ENCODE data around the gene DOCK10. TPM values are rescaled to one million over a fixed set of nuclear protein-coding genes. Genes with fewer than 3 reads are reported as not detected.

Gene DOCK10
- total RNA-seq, 1 donor from 2014 or later, result 30.9 TPM

DNA sequence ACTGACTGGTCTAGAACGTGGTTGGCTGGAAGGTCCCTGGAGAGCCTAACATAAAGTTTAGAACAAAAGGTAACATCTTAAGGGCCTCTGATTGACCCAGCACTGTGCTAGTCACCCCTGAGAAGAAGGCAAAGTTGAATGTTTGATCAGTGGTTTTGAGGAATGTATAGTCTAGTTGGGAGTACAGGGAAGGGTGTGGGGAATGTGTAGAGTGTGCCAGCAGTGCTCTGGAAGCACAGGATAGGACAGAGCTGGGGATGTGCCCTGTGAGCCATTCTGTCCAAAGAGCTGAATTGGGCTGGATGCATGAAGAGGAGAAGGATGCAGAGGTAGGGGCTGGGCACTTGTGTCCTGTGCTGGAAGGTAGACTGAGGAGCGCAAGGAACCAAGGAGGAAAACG lies 41.0 kb upstream of the DOCK10 start:
- DNase-seq (ENCODE audit: low spot score in 2 of 2), result no peak
- H3K4me3 ChIP-seq, result no peak overlapping the region
- H3K9me3 ChIP-seq, result no peaks in the 10 kb centered on the region
- H3K4me1 ChIP-seq, result no peaks in the 10 kb centered on the region
- H3K27ac ChIP-seq, result no peak overlapping the region
- no peak for TF ChIP-seq CTCF (IDR thresholded peaks at IDR 0.05)
- no peaks in the 10 kb centered on the region for H3K36me3 ChIP-seq
- intact Hi-C loops (cut with DNase I), result no loop called here
- H3K27me3 ChIP-seq, result no peaks in the 10 kb centered on the region

DNA sequence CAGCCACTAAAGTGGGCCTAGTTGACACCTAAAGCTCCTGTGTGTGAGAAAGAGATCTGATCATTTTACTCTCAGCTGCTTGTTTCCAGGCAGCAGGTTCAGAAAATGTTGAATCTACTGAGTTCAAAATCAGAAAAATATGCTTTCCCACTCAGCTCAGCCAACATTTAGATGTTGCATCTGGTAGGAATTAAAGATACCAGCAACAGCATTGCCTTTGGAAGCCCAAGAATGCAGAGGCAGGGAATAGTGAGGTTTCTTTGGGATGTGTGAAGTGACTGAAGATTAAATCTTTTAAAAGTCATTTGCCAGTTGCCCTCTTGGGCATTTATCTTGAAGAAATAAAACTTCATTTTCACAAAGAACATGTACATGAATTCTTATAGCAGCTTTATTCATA lies 33.9 kb upstream of the DOCK10 start:
- Histone ChIP-seq H3K4me3 (no peak overlapping the region), H3K9me3 (no peaks in the 10 kb centered on the region), H3K4me1 (no peaks in the 10 kb centered on the region), H3K36me3 (no peaks in the 10 kb centered on the region), H3K27me3 (no peaks in the 10 kb centered on the region), H3K27ac (no peak overlapping the region)
- TF ChIP-seq CTCF (IDR thresholded peaks at IDR 0.05), result no peak
- intact Hi-C loops (cut with DNase I), result no loop called here
- DNase-seq (ENCODE audit: low spot score in 2 of 2), result no peak

GRCh38 chr2:225074919-225075681 lies 32.8 kb upstream of the DOCK10 start:
- TF ChIP-seq CTCF (IDR thresholded peaks at IDR 0.05), result no peak
- H3K36me3 ChIP-seq, result no peaks in the 10 kb centered on the region
- H3K27me3 ChIP-seq, result no peaks in the 10 kb centered on the region
- no peaks in the 10 kb centered on the region for H3K4me1 ChIP-seq
- intact Hi-C loops (cut with DNase I), result no loop called here
- no peaks in the 10 kb centered on the region for H3K9me3 ChIP-seq
- H3K4me3 ChIP-seq, result no peak overlapping the region
- H3K27ac ChIP-seq, result no peak overlapping the region
- no peak for DNase-seq (ENCODE audit: low spot score in 2 of 2)

DNA sequence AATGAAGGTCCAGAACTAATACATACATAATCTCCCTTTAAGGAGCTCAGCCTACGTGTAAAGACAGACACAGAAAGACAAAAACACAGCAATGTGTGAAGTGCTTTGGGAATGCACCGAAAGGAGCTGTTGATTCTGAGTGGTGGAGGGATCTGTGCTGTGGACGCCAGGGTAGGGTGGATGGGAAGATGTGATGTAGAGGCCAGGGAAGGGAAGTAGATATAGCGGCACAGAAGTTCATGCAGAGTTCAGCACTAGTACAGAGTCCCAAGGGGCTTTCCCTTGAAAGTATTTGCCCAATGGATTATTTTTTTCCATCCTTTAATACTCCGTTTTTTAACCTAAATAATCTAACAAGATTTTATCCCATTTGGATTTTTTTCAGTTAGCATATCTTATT lies 32.1 kb upstream of the DOCK10 start:
- Histone ChIP-seq H3K27ac (no peak overlapping the region), H3K4me1 (no peaks in the 10 kb centered on the region), H3K9me3 (no peaks in the 10 kb centered on the region), H3K4me3 (no peak overlapping the region), H3K36me3 (no peaks in the 10 kb centered on the region), H3K27me3 (no peaks in the 10 kb centered on the region)
- intact Hi-C loops (cut with DNase I), result no loop called here
- TF ChIP-seq CTCF (IDR thresholded peaks at IDR 0.05), result no peak
- DNase-seq (ENCODE audit: low spot score in 2 of 2), result no peak

DNA sequence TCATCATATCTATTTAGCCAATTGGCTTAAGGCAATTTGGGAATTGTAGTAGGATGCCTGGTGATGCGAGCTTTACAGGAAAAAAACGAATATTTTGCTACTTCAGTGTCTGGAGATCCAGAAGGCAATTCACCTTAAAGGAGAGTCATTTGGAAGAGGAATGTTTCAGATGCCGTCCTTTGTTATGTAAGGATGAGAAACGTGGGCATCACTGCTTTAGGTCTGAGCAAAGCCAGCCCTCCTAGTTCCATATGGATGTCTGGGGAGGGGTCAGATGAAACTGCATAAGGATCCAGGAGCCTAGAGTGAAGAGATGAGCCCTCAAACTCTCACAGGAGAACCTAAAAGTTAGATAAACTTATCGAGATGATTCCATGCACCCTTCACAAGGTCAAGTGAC lies 30.9 kb upstream of the DOCK10 start:
- no peak for TF ChIP-seq CTCF (IDR thresholded peaks at IDR 0.05)
- no peaks in the 10 kb centered on the region for H3K9me3 ChIP-seq
- no peaks in the 10 kb centered on the region for H3K36me3 ChIP-seq
- DNase-seq (ENCODE audit: low spot score in 2 of 2), result no peak
- no peaks in the 10 kb centered on the region for H3K4me1 ChIP-seq
- intact Hi-C loops (cut with DNase I), result no loop called here
- no peak overlapping the region for H3K27ac ChIP-seq
- no peak overlapping the region for H3K4me3 ChIP-seq
- H3K27me3 ChIP-seq, result no peaks in the 10 kb centered on the region

DNA sequence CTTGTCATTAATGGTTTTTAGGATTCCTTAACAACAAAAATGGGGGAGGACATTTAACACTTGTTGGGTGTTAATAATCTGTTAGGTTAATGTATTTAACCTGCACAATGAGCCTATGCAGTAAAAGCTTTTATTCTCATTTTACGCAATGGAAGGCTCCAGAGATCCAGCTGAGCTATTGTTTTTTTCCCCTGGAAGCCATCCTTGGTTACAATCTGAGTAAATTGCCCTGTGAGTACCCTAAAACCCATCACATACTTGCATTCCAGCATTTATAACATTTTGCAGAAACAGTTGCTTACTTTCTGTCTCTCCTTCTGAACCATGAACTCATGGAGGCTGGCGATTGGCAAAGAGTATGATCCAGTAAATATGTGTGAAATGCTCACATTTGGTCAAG lies 30.2 kb upstream of the DOCK10 start:
- no peak for TF ChIP-seq CTCF (IDR thresholded peaks at IDR 0.05)
- H3K9me3 ChIP-seq, result no peaks in the 10 kb centered on the region
- H3K4me3 ChIP-seq, result no peak overlapping the region
- intact Hi-C loops (cut with DNase I), result no loop called here
- H3K36me3 ChIP-seq, result no peaks in the 10 kb centered on the region
- no peak for DNase-seq (ENCODE audit: low spot score in 2 of 2)
- no peaks in the 10 kb centered on the region for H3K4me1 ChIP-seq
- no peaks in the 10 kb centered on the region for H3K27me3 ChIP-seq
- H3K27ac ChIP-seq, result no peak overlapping the region
